Mesothelial cell of epicardium (in vitro differentiated cells): ENCODE data around the gene UGT1A9. TPM values are rescaled to one million over a fixed set of nuclear protein-coding genes. Genes with fewer than 3 reads are reported as not detected.

Experiments used
- DNase-seq, 2 experiments: peaks; one replicate each; pipeline ENCODE4 v3.0.0; 2021; ENCODE audit warnings: low spot score in 2 of 2; ENCODE audit not compliant: unreplicated experiment in 2 of 2
- H3K27ac Mint-ChIP-seq: 2 replicates; pipeline ENCODE4 v1.8.0; 2021; ENCODE audit warnings: mixed read lengths
- H3K27me3 Mint-ChIP-seq: 2 replicates; pipeline ENCODE4 v1.8.0; 2021; ENCODE audit warnings: low read depth, mixed read lengths
- H3K36me3 Mint-ChIP-seq: 2 replicates; pipeline ENCODE4 v1.8.0; 2021; ENCODE audit warnings: mixed read lengths
- H3K4me1 Mint-ChIP-seq: 2 replicates; pipeline ENCODE4 v1.8.0; 2021; ENCODE audit warnings: mixed read lengths
- H3K4me3 Mint-ChIP-seq: 2 replicates; pipeline ENCODE4 v1.8.0; 2021; ENCODE audit warnings: mild to moderate bottlenecking, moderate library complexity, mixed read lengths
- H3K9me3 Mint-ChIP-seq: 2 replicates; pipeline ENCODE4 v1.8.0; 2021; ENCODE audit warnings: mixed read lengths
- total RNA-seq: library from RNA; stranded (reverse); gene quantifications from 3 replicates; pipeline ENCODE4 v1.2.1, GENCODE V29; 2021
- TF ChIP-seq, protein P1 (sequence below): fragments of 200-600 bp; sonication (generic); IDR thresholded peaks from one replicate; pipeline ENCODE4 v1.5.0; 2021; ENCODE audit warnings: antibody characterized with exemption; ENCODE audit not compliant: unreplicated experiment

The UGT1A9 gene
- total RNA-seq, 1 donor from 2014 or later: not detected

- TF ChIP-seq, protein P1, sequence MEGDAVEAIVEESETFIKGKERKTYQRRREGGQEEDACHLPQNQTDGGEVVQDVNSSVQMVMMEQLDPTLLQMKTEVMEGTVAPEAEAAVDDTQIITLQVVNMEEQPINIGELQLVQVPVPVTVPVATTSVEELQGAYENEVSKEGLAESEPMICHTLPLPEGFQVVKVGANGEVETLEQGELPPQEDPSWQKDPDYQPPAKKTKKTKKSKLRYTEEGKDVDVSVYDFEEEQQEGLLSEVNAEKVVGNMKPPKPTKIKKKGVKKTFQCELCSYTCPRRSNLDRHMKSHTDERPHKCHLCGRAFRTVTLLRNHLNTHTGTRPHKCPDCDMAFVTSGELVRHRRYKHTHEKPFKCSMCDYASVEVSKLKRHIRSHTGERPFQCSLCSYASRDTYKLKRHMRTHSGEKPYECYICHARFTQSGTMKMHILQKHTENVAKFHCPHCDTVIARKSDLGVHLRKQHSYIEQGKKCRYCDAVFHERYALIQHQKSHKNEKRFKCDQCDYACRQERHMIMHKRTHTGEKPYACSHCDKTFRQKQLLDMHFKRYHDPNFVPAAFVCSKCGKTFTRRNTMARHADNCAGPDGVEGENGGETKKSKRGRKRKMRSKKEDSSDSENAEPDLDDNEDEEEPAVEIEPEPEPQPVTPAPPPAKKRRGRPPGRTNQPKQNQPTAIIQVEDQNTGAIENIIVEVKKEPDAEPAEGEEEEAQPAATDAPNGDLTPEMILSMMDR: no peak
- no peaks in the 10 kb centered on the region for H3K36me3 Mint-ChIP-seq
- DNase-seq: peak in 1 of 2 experiments; percentile 7
- H3K27me3 Mint-ChIP-seq: peaks cover 7% of the 10 kb centered on the region
- peaks cover 9% of the 10 kb centered on the region for H3K9me3 Mint-ChIP-seq
- H3K4me3 Mint-ChIP-seq: no peak overlapping the region
- H3K27ac Mint-ChIP-seq: no peak overlapping the region
- H3K4me1 Mint-ChIP-seq: peaks cover 3% of the 10 kb centered on the region
Measured at GRCh38 chr2:233822101-233822771, 150.5 kb downstream of the UGT1A9 start.

Other genes starting within 250 kb of the UGT1A9 start
- gene USP40, start 105.1 kb upstream of the UGT1A9 start, total RNA-seq: 48.7 to 51.0 TPM (median 50.0 TPM) in 3 replicates
- gene UGT1A8, start 54.3 kb upstream of the UGT1A9 start, total RNA-seq: not detected in 3 replicates
- not detected in 3 replicates for gene UGT1A10, start 35.5 kb upstream of the UGT1A9 start, total RNA-seq
- gene UGT1A7, start 10.0 kb downstream of the UGT1A9 start, total RNA-seq: not detected in 3 replicates
- not detected in 3 replicates for gene UGT1A6, start 21.0 kb downstream of the UGT1A9 start, total RNA-seq
- not detected in 3 replicates for gene UGT1A5, start 41.0 kb downstream of the UGT1A9 start, total RNA-seq
- gene UGT1A4, start 46.8 kb downstream of the UGT1A9 start, total RNA-seq: not detected in 3 replicates
- not detected in 3 replicates for gene UGT1A3, start 57.1 kb downstream of the UGT1A9 start, total RNA-seq
- gene UGT1A1, start 88.4 kb downstream of the UGT1A9 start, total RNA-seq: not detected in 3 replicates
- gene MROH2A, start 106.4 kb downstream of the UGT1A9 start, total RNA-seq: not detected in 3 replicates
- 13.5 to 19.4 TPM (median 17.6 TPM) in 3 replicates for gene HJURP, start 182.6 kb downstream of the UGT1A9 start, total RNA-seq
- not detected in 3 replicates for gene TRPM8, start 245.5 kb downstream of the UGT1A9 start, total RNA-seq